NOMO-1 treated with DMSO at 0.1 percent for 48 hours (cell line): ENCODE data around the gene PCGF5.
"Not testable (repeated sequence)": the region's sequence is repeated elsewhere in the genome, so short reads cannot be mapped to it uniquely, and the experiment has no call there.

Experiments used
- DNase-seq: peaks from one replicate; lab custom pipeline; 2025; ENCODE audit not compliant: unreplicated experiment; lab: John Stamatoyannopoulos, UW

The PCGF5 gene

DNA sequence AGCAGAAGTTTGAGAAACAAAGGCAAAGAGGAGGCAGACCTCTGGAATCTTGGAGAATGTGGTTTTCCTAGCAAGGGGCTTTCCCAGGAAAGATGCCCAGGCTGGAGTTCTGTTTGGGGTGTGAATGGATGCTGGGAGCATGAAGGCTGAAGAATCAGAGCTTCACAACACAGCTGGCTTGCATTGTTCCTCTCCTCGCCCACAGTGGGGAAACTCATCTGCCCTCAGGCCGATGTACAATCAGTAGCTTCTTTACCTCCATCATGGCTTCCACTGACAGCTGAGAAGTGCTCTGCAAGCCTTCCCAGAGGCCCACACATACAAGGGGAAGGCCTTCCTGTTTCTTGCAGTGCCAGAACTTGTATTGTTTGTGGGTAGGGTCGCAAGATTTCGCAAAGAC, 98.9 kb downstream of the PCGF5 start:
- no peak for DNase-seq

DNA sequence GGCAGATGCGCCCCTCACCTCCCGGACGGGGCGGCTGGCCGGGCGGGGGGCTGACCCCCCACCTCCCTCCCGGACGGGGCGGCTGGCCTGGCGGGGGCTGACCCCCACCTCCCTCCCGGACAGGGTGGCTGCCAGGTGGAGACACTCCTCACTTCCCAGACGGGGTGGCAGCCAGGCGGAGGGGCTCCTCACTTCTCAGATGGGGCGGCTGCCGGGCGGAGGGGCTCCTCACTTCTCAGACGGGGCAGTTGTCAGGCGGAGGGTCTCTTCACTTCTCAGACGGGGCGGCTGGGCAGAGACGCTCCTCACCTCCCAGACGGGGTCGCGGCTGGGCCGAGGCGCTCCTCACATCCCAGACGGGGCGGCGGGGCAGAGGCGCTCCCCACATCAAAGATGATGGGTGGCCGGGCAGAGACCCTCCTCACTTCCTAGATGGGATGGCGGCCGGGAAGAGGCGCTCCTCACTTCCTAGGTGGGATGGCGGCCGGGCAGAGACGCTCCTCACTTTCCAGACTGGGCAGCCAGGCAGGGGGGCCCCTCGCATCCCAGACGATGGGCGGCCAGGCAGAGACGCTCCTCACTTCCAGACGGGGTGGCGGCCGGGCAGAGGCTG, 102.9 kb downstream of the PCGF5 start:
- not testable (repeated sequence) for DNase-seq

DNA sequence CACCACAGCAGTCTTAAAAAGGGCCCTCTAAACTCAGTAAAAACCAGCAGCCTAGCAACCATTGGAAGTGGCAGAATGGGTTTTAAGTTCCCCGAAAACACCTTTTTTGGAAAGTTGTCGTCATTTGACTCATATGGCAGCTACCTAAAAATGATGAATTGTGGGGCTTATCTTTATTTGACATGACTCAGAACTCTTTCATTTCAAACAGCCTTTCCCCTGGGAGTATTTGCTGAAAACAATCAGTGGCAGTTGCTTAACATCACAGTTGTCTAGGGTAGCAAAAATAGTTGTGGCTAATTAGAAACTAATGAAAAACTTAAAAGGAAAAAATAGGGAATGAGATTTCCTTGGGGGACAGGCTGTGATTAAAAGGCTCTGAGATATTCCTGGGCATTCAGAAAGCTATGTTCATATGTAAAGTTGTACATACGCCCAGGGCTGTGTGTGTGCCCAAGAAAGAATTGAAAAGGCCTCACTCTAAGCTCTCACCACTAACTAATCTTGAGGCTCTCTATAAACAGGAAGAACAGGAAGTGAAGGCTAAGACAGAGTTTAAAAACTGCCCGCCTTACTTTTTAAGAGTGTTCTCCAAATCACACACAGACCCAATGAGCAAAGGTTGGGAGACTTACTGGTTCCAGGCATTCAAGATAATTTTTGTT, 108.0 kb downstream of the PCGF5 start:
- DNase-seq, result no peak
